Left renal cortex interstitium (tissue), 4 donors: ENCODE measurements around the gene PPIA. TPM values are rescaled to one million over a fixed set of nuclear protein-coding genes. Genes with fewer than 3 reads are reported as not detected.
A peak's percentile ranks its signal among the peaks of the same experiment; 100 is the strongest.
"Not testable (repeated sequence)": the region's sequence is repeated elsewhere in the genome, so short reads cannot be mapped to it uniquely, and the experiment has no call there.

Experiments
- DNase-seq, 4 donors: peaks; one replicate each; pipeline ENCODE4 v3.0.0-alpha.2; 2013; ENCODE audit warnings: low read depth in 4 of 4, low spot score in 2 of 4, missing footprints in 1 of 4
- polyA plus RNA-seq, 4 donors: library from polyadenylated mRNA; unstranded; fragments of 120-200 nt; gene quantifications; one replicate each; pipeline ENCODE4 v1.2.1, GENCODE V29; 2013; ENCODE audit not compliant: insufficient read length in 4 of 4

The PPIA gene
- polyA plus RNA-seq, 4 donors = 1,131 to 1,465 (median 1,320) TPM

GRCh38 chr7:44819292-44819691 lies 22.8 kb downstream of the PPIA start:
- DNase-seq = no peak

GRCh38 chr7:44823255-44823781 lies 26.8 kb downstream of the PPIA start:
- no peak for DNase-seq

- no peak for DNase-seq
These were observed 28.5 kb downstream of the PPIA start for GRCh38 chr7:44824894-44825526.

GRCh38 chr7:44827567-44827966 lies 31.1 kb downstream of the PPIA start:
- no peak for DNase-seq

GRCh38 chr7:44838751-44839150 lies 42.3 kb downstream of the PPIA start:
- no peak for DNase-seq

- DNase-seq = not testable (repeated sequence)
These were observed 46.2 kb downstream of the PPIA start for GRCh38 chr7:44842675-44843074.

GRCh38 chr7:44843440-44843839 lies 47.0 kb downstream of the PPIA start:
- not testable (repeated sequence) for DNase-seq

GRCh38 chr7:44845451-44845850 lies 49.0 kb downstream of the PPIA start:
- no peak for DNase-seq

- DNase-seq = not testable (repeated sequence)
These were observed 49.9 kb downstream of the PPIA start for GRCh38 chr7:44846390-44846789.

GRCh38 chr7:44846816-44847508 lies 50.5 kb downstream of the PPIA start:
- DNase-seq = no peak

- peak in 3 of 4 donors; percentile 76 to 80 (median 78) for DNase-seq
These were observed 51.0 kb downstream of the PPIA start for GRCh38 chr7:44847509-44847919.

GRCh38 chr7:44847920-44848634 lies 51.6 kb downstream of the PPIA start, which contains the start of gene H2AZ2:
H2AZ2 (minus strand) TSS chr7:44848087; CDS start chr7:44847971, 116 bp downstream.
- peak; percentile 97 to 100 (median 100) for DNase-seq

GRCh38 chr7:44849259-44849884 lies 52.9 kb downstream of the PPIA start:
- no peak for DNase-seq

- DNase-seq = no peak
These were observed 53.5 kb downstream of the PPIA start for GRCh38 chr7:44849885-44850544.

- DNase-seq = no peak
These were observed 56.1 kb downstream of the PPIA start for GRCh38 chr7:44852590-44852989.

Other genes with a start within 250 kb of the PPIA start
- 100 to 1,000 TPM in 2 of 4 donors, 10 to 100 TPM in 2; 73.1 to 123 (median 98.7) TPM for gene DDX56, start 222.8 kb upstream of the PPIA start, polyA plus RNA-seq
- gene TMED4, start 214.4 kb upstream of the PPIA start, polyA plus RNA-seq = 100 to 1,000 TPM; 128 to 176 (median 150) TPM
- gene OGDH, start 190.1 kb upstream of the PPIA start, polyA plus RNA-seq = 10 to 100 TPM; 79.7 to 95.5 (median 87.9) TPM
- gene ZMIZ2, start 47.8 kb upstream of the PPIA start, polyA plus RNA-seq = 100 to 1,000 TPM in 1 of 4 donors, 10 to 100 TPM in 3; 38.2 to 119 (median 72.4) TPM
- gene H2AZ2, start 51.4 kb downstream of the PPIA start, polyA plus RNA-seq = 100 to 1,000 TPM; 226 to 259 (median 239) TPM
- gene PURB, start 88.8 kb downstream of the PPIA start, polyA plus RNA-seq = 10 to 100 TPM; 28.3 to 39.0 (median 30.5) TPM
- under 1 TPM; 0.37 to 0.99 (median 0.63) TPM for gene MYO1G, start 182.3 kb downstream of the PPIA start, polyA plus RNA-seq
- 10 to 100 TPM; 23.1 to 32.6 (median 29.4) TPM for gene CCM2, start 203.5 kb downstream of the PPIA start, polyA plus RNA-seq